ENCODE results near the gene SOAT1. TPM values are rescaled to one million over a fixed set of nuclear protein-coding genes. Genes with fewer than 3 reads are reported as not detected.

Gene SOAT1
- total RNA-seq, 1 experiment from 2014 or later = 28.4 TPM

- Mint-ChIP-seq H3K4me1 (ENCODE audit: insufficient read depth, unreplicated experiment) (peaks cover 9% of the 10 kb centered on the region), H3K27me3 (ENCODE audit: insufficient read depth, unreplicated experiment) (no peaks in the 10 kb centered on the region), H3K36me3 (ENCODE audit: insufficient read depth, unreplicated experiment) (peaks cover 21% of the 10 kb centered on the region), H3K4me3 (ENCODE audit: unreplicated experiment) (no peak overlapping the region), H3K9me3 (ENCODE audit: unreplicated experiment) (no peaks in the 10 kb centered on the region), H3K27ac (ENCODE audit: low read depth, unreplicated experiment) (peak overlapping the region; percentile 2)
- POLR2A ChIA-PET = interaction anchor here (1.6 kb wide), 1 partner anchor 13 kb away, joined by 4 read pairs; no protein-coding TSS in a partner anchor
- BruUV-seq (replicated peaks) = no TSS peak
- no peak for TF ChIP-seq CTCF (IDR thresholded peaks at IDR 0.05; ENCODE audit: unreplicated experiment)
- intact Hi-C loops (cut with micrococcal nuclease) = no loop called here
- DNase-seq (ENCODE audit: unreplicated experiment) = no peak
- CTCF ChIA-PET = interaction anchor here (0.5 to 1.2 kb wide), 2 partner anchors 9 to 74 kb away, joined by 4 to 5 read pairs; no protein-coding TSS in a partner anchor
Measured at GRCh38 chr1:179325836-179326235, 32.2 kb downstream of the SOAT1 start.

GRCh38 chr1:179326746-179327145, 33.1 kb downstream of the SOAT1 start:
- ChIA-PET POLR2A (interaction anchor here (1.6 kb wide), 1 partner anchor 14 kb away, joined by 4 read pairs; no protein-coding TSS in a partner anchor), CTCF (no interaction called here)
- no peak for DNase-seq (ENCODE audit: unreplicated experiment)
- H3K27ac Mint-ChIP-seq (ENCODE audit: low read depth, unreplicated experiment) = no peak overlapping the region
- TF ChIP-seq CTCF (IDR thresholded peaks at IDR 0.05; ENCODE audit: unreplicated experiment) = no peak
- no peaks in the 10 kb centered on the region for H3K9me3 Mint-ChIP-seq (ENCODE audit: unreplicated experiment)
- intact Hi-C loops (cut with micrococcal nuclease) = no loop called here
- peaks cover 21% of the 10 kb centered on the region for H3K36me3 Mint-ChIP-seq (ENCODE audit: insufficient read depth, unreplicated experiment)
- H3K27me3 Mint-ChIP-seq (ENCODE audit: insufficient read depth, unreplicated experiment) = no peaks in the 10 kb centered on the region
- no TSS peak for BruUV-seq (replicated peaks)
- H3K4me3 Mint-ChIP-seq (ENCODE audit: unreplicated experiment) = no peak overlapping the region
- H3K4me1 Mint-ChIP-seq (ENCODE audit: insufficient read depth, unreplicated experiment) = peaks cover 9% of the 10 kb centered on the region

GRCh38 chr1:179327196-179327595, 33.6 kb downstream of the SOAT1 start:
- Mint-ChIP-seq H3K4me1 (ENCODE audit: insufficient read depth, unreplicated experiment) (peaks cover 9% of the 10 kb centered on the region), H3K27me3 (ENCODE audit: insufficient read depth, unreplicated experiment) (no peaks in the 10 kb centered on the region), H3K27ac (ENCODE audit: low read depth, unreplicated experiment) (no peak overlapping the region), H3K9me3 (ENCODE audit: unreplicated experiment) (no peaks in the 10 kb centered on the region), H3K36me3 (ENCODE audit: insufficient read depth, unreplicated experiment) (peaks cover 21% of the 10 kb centered on the region), H3K4me3 (ENCODE audit: unreplicated experiment) (no peak overlapping the region)
- no peak for DNase-seq (ENCODE audit: unreplicated experiment)
- BruUV-seq (replicated peaks) = no TSS peak
- ChIA-PET CTCF (interaction anchor here (1.0 to 1.5 kb wide), 2 partner anchors 75 to 483 kb away, joined by 3 read pairs; no protein-coding TSS in a partner anchor), POLR2A (interaction anchor here (0.6 kb wide), 1 partner anchor 38 kb away, joined by 3 read pairs; the partner anchor contains the start of gene AXDND1)
- intact Hi-C loops (cut with micrococcal nuclease) = no loop called here
- no peak for TF ChIP-seq CTCF (IDR thresholded peaks at IDR 0.05; ENCODE audit: unreplicated experiment)

GRCh38 chr1:179327679-179328078, 34.1 kb downstream of the SOAT1 start:
- Mint-ChIP-seq H3K27ac (ENCODE audit: low read depth, unreplicated experiment) (no peak overlapping the region), H3K27me3 (ENCODE audit: insufficient read depth, unreplicated experiment) (no peaks in the 10 kb centered on the region), H3K9me3 (ENCODE audit: unreplicated experiment) (no peaks in the 10 kb centered on the region), H3K4me3 (ENCODE audit: unreplicated experiment) (no peak overlapping the region), H3K36me3 (ENCODE audit: insufficient read depth, unreplicated experiment) (peaks cover 21% of the 10 kb centered on the region), H3K4me1 (ENCODE audit: insufficient read depth, unreplicated experiment) (peaks cover 4% of the 10 kb centered on the region)
- DNase-seq (ENCODE audit: unreplicated experiment) = no peak
- intact Hi-C loops (cut with micrococcal nuclease) = no loop called here
- ChIA-PET POLR2A (interaction anchor here (0.6 kb wide), 1 partner anchor 38 kb away, joined by 3 read pairs; the partner anchor contains the start of gene AXDND1), CTCF (interaction anchor here (0.6 to 1.5 kb wide), 3 partner anchors 76 to 482 kb away, joined by 3 to 4 read pairs (median 3); no protein-coding TSS in a partner anchor)
- TF ChIP-seq CTCF (IDR thresholded peaks at IDR 0.05; ENCODE audit: unreplicated experiment) = no peak
- no TSS peak for BruUV-seq (replicated peaks)

Measured in MCF 10A (cell line).